Nephron (organoid): ENCODE measurements around the gene HNRNPH3.

Experiments used
- H3K27ac Mint-ChIP-seq, 3 experiments: 2 replicates each; pipeline ENCODE4 v1.8.0; 2020; ENCODE audit warnings: mixed read lengths in 3 of 3, mild to moderate bottlenecking in 2 of 3, moderate library complexity in 1 of 3
- H3K27me3 Mint-ChIP-seq: 2 replicates; pipeline ENCODE4 v1.8.0; 2021; ENCODE audit warnings: low read depth, mild to moderate bottlenecking, moderate library complexity, mixed read lengths
- H3K36me3 Mint-ChIP-seq: 2 replicates; pipeline ENCODE4 v1.8.0; 2020; ENCODE audit warnings: low read depth, mixed read lengths
- H3K4me1 Mint-ChIP-seq: 2 replicates; pipeline ENCODE4 v1.8.0; 2020; ENCODE audit warnings: mixed read lengths
- H3K4me3 Mint-ChIP-seq, 3 experiments: 2 replicates each; pipeline ENCODE4 v1.8.0; 2020; ENCODE audit warnings: mild to moderate bottlenecking in 3 of 3, mixed read lengths in 3 of 3, moderate library complexity in 2 of 3
- H3K9me3 Mint-ChIP-seq: 2 replicates; pipeline ENCODE4 v1.8.0; 2020; ENCODE audit warnings: mixed read lengths
- CTCF ChIP-seq, 3 experiments: fragments of 200-600 bp; sonication (generic); IDR thresholded peaks; one replicate each; pipeline ENCODE4 v1.5.0; 2021; ENCODE audit warnings: antibody characterized with exemption in 3 of 3; ENCODE audit not compliant: unreplicated experiment in 3 of 3

The HNRNPH3 gene

GRCh38 chr10:68329506-68329861 lies 2.4 kb upstream of the HNRNPH3 start:
- Mint-ChIP-seq H3K9me3 (no peaks in the 10 kb centered on the region), H3K4me1 (peaks cover 28% of the 10 kb centered on the region), H3K27me3 (no peaks in the 10 kb centered on the region), H3K4me3 (peak overlapping the region; percentile 58 to 78 (median 75)), H3K36me3 (peaks cover 8% of the 10 kb centered on the region), H3K27ac (peak overlapping the region; percentile 95 to 100 (median 99))
- no peak for TF ChIP-seq CTCF (IDR thresholded peaks at IDR 0.05; ENCODE audit: unreplicated experiment in 3 of 3)

GRCh38 chr10:68330852-68331454 lies 911 bp upstream of the HNRNPH3 start:
- peaks cover 43% of the 10 kb centered on the region for H3K4me1 Mint-ChIP-seq
- no peaks in the 10 kb centered on the region for H3K9me3 Mint-ChIP-seq
- H3K27me3 Mint-ChIP-seq: no peaks in the 10 kb centered on the region
- no peak for TF ChIP-seq CTCF (IDR thresholded peaks at IDR 0.05; ENCODE audit: unreplicated experiment in 3 of 3)
- H3K27ac Mint-ChIP-seq: peak overlapping the region; percentile 99 to 100 (median 100)
- peaks cover 10% of the 10 kb centered on the region for H3K36me3 Mint-ChIP-seq
- peak overlapping the region; percentile 99 to 100 (median 100) for H3K4me3 Mint-ChIP-seq

- H3K27me3 Mint-ChIP-seq: no peaks in the 10 kb centered on the region
These were observed 594 bp downstream of the HNRNPH3 start, which contains the start of gene PBLD for GRCh38 chr10:68332259-68333057. PBLD (minus strand) TSS chr10:68332928; CDS start chr10:68306844, 26,084 bp downstream.

GRCh38 chr10:68333058-68333395 lies 1.2 kb downstream of the HNRNPH3 start:
- Mint-ChIP-seq H3K27me3 (no peaks in the 10 kb centered on the region), H3K9me3 (no peaks in the 10 kb centered on the region), H3K4me3 (peak overlapping the region; percentile 99 to 100 (median 100)), H3K27ac (peak overlapping the region; percentile 99 to 100 (median 100)), H3K36me3 (peaks cover 24% of the 10 kb centered on the region), H3K4me1 (peaks cover 62% of the 10 kb centered on the region)
- peak in 1 of 3 experiments; percentile 1 for TF ChIP-seq CTCF (IDR thresholded peaks at IDR 0.05; ENCODE audit: unreplicated experiment in 3 of 3)

More at GRCh38 chr10:68332259-68333057, 594 bp downstream of the HNRNPH3 start, which contains the start of gene PBLD:
- H3K27ac Mint-ChIP-seq: peak within 1 kb of the TSS; percentile 99 to 100 (median 100)
- H3K36me3 Mint-ChIP-seq: peaks cover 19% of the 10 kb centered on the region
- H3K9me3 Mint-ChIP-seq: no peaks in the 10 kb centered on the region
- peak within 1 kb of the TSS; percentile 99 to 100 (median 100) for H3K4me3 Mint-ChIP-seq
- TF ChIP-seq CTCF (IDR thresholded peaks at IDR 0.05; ENCODE audit: unreplicated experiment in 3 of 3): peak; percentile 36 to 49 (median 36)
- H3K4me1 Mint-ChIP-seq: peaks cover 58% of the 10 kb centered on the region

GRCh38 chr10:68333440-68334431 lies 1.9 kb downstream of the HNRNPH3 start:
- H3K27me3 Mint-ChIP-seq: no peaks in the 10 kb centered on the region
- peak overlapping the region; percentile 99 to 100 (median 100) for H3K4me3 Mint-ChIP-seq
- no peak for TF ChIP-seq CTCF (IDR thresholded peaks at IDR 0.05; ENCODE audit: unreplicated experiment in 3 of 3)
- H3K4me1 Mint-ChIP-seq: peaks cover 61% of the 10 kb centered on the region
- no peaks in the 10 kb centered on the region for H3K9me3 Mint-ChIP-seq
- peak overlapping the region; percentile 99 to 100 (median 100) for H3K27ac Mint-ChIP-seq
- H3K36me3 Mint-ChIP-seq: peaks cover 29% of the 10 kb centered on the region
